Measurements from ENCODE around the gene PLEKHA7.

Gene PLEKHA7

DNA sequence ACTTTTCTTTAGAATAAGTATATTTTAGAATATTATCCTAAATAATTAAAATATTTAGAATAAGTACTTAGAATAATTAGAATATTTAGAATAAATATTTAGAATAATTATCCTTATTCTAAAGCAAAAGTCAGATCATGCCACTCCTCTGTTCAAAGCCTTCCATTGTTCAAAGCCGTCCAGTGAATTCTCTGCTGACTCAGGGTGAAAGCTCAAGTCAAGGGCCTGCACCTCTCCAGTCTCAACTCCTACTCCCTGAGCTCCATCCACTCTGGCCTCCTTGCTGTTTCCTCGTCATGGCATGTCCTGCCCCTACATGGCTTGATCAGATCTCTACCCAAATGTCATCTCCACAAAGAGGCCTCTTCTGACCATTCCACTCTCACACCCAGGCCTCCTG, 30.0 kb downstream of the PLEKHA7 start:
- no peak overlapping the region for H3K4me3 ChIP-seq (replicated peaks in 1 of 2; ENCODE audit: low read depth in 2 of 2, low read length in 2 of 2)
- TF ChIP-seq, protein P1, sequence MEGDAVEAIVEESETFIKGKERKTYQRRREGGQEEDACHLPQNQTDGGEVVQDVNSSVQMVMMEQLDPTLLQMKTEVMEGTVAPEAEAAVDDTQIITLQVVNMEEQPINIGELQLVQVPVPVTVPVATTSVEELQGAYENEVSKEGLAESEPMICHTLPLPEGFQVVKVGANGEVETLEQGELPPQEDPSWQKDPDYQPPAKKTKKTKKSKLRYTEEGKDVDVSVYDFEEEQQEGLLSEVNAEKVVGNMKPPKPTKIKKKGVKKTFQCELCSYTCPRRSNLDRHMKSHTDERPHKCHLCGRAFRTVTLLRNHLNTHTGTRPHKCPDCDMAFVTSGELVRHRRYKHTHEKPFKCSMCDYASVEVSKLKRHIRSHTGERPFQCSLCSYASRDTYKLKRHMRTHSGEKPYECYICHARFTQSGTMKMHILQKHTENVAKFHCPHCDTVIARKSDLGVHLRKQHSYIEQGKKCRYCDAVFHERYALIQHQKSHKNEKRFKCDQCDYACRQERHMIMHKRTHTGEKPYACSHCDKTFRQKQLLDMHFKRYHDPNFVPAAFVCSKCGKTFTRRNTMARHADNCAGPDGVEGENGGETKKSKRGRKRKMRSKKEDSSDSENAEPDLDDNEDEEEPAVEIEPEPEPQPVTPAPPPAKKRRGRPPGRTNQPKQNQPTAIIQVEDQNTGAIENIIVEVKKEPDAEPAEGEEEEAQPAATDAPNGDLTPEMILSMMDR (IDR thresholded peaks at IDR 0.05; ENCODE audit: low read depth, low read length) = no peak
- DNase-seq (ENCODE audit: low read depth in 2 of 2) = no peak

DNA sequence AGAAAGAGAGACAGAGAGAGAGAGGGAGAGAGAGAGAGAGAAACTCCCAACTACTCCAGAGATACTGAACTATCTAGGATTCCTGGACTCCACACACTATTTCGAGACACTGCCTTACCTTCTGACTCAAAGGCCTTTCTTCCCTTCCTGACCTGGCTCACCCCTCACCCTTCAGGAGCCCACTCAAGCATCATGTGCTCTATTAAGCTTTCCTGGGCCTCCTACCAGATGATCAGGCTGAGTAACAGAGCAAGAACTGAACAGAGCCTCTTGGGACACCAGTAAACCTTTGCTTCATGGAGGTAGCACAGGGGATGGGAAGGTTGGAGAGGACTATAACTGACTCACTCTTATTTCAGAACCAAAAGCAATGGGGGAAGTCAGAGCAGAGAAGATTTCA, 31.4 kb downstream of the PLEKHA7 start:
- TF ChIP-seq, protein P1 (IDR thresholded peaks at IDR 0.05; ENCODE audit: low read depth, low read length) = no peak
- DNase-seq (ENCODE audit: low read depth in 2 of 2) = peak in 1 of 2 donors; percentile 16
- no peak overlapping the region for H3K4me3 ChIP-seq (replicated peaks in 1 of 2; ENCODE audit: low read depth in 2 of 2, low read length in 2 of 2)

DNA sequence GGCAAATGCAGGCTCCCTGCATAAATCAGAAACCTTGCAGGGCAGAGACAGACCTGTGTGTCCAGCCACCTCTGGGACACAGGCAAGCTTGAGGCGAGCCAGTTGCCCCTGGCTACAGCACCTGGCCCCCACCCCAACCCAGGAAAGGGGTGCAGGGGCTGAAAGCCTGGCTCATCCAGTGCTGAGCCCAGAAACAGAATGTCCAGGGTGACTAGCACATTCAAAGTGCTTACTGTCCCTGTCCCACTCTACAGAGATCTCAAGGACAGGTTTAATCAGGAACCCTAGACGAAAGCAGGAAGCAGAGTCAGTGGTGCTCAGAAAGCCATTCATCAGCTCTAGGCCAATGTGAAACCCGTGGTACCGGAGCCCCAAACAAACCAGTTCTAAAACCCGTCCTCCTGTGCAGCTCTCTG, 31.9 kb downstream of the PLEKHA7 start:
- TF ChIP-seq, protein P1 (IDR thresholded peaks at IDR 0.05; ENCODE audit: low read depth, low read length) = no peak
- H3K4me3 ChIP-seq (replicated peaks in 1 of 2; ENCODE audit: low read depth in 2 of 2, low read length in 2 of 2) = no peak overlapping the region
- DNase-seq (ENCODE audit: low read depth in 2 of 2) = no peak

DNA sequence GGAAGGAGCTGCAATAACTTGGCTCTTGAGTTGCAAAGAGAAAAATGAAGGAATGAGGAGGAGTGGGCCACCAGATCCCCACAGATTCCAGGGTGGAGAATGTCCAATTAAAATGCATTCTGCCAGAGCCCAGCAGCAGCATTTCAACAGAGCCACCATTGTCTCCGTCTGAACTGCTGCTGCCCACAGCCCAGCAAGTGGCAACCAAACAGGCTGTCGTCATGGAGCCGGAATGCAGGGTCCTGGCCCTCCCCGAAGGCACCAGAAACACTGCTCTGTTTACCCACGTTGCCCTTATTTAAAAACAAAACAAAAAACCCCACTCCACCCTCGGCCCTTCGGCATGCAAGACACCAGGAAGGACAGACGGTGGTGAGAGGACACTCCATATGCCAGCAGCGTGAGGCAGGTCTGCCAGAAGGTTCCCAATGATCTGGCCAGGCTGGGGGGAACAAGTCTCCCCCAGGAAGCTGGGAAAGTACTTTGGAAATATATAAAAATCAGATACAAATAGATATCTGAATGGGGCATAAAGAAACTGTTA, 32.5 kb downstream of the PLEKHA7 start:
- no peak overlapping the region for H3K4me3 ChIP-seq (replicated peaks in 1 of 2; ENCODE audit: low read depth in 2 of 2, low read length in 2 of 2)
- DNase-seq (ENCODE audit: low read depth in 2 of 2) = peak; percentile 39 to 72
- TF ChIP-seq, protein P1 (IDR thresholded peaks at IDR 0.05; ENCODE audit: low read depth, low read length) = no peak

DNA sequence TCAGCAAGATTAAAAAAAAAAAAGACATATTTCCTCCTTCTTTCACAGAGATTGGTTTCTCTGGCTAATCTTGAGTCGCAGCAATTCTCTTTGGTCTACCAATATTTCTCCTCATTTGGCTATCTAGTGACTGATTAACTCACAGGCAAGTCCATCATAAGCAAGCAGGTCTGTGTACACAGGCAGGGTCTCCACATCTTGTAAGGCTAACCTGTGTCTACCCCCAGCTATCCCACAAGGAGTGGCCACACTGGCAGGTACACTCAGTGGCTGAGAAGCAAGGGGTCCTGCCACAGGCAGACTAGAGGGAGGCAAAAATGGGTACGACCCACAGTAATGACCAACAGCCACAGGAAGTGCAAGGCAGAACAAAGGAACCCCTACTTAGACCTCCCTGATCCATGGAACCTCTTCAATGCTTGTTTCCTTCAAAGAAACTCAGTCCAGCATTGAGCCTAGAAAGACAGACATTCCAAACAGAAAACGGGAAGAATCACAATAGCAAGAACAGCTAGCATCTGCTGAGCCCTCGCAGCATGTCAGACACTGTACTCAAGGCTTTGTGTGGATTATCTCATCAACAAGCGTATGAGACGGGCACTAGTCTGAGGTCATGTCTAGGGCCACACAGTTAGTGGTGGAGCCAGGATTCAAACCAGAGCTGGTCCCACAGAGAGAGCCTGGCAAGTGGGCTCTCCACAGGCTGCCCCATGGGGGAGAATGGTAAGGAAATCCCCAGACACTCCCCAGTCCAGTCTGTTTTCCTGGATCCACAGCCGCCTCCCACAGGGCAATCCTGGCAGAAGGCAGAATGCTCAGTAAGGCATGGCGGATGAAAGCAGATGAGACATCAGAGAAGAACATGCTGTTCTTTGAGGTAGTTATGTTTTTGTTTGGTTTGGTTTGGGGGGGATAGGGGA, 34.3 kb downstream of the PLEKHA7 start:
- H3K4me3 ChIP-seq (replicated peaks in 1 of 2; ENCODE audit: low read depth in 2 of 2, low read length in 2 of 2) = no peak overlapping the region
- no peak for DNase-seq (ENCODE audit: low read depth in 2 of 2)
- TF ChIP-seq, protein P1 (IDR thresholded peaks at IDR 0.05; ENCODE audit: low read depth, low read length) = no peak

DNA sequence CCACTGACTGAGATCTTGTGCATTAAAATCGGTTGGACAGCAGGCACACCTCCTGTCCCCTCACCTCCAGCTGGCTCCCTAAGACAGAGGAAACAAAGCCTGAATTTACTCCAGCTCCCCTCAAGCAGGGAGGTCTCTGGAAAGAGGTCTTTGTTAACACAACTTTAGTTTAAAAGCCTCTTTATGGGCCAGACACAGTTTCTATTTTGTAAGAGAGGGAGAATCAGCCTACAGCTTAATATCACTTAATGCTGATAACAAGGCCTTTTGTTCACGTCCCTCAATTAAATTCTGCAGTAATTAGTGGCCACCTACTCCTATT, 36.3 kb downstream of the PLEKHA7 start:
- TF ChIP-seq, protein P1 (IDR thresholded peaks at IDR 0.05; ENCODE audit: low read depth, low read length) = no peak
- no peak for DNase-seq (ENCODE audit: low read depth in 2 of 2)
- H3K4me3 ChIP-seq (replicated peaks in 1 of 2; ENCODE audit: low read depth in 2 of 2, low read length in 2 of 2) = no peak overlapping the region
